K562 (cell line): Measurements from ENCODE around the gene CPT1A.

Experiments used
- ETS2 ChIP-seq: IDR thresholded peaks from 2 replicates; pipeline ENCODE4 v1.6.1; 2016; ENCODE audit warnings: borderline replicate concordance, missing genetic modification characterization, mild to moderate bottlenecking, moderate library complexity, missing compliant biosample characterization; ENCODE audit not compliant: poor library complexity, severe bottlenecking
- KHSRP ChIP-seq: fragments of 450-650 bp; IDR thresholded peaks from 2 replicates; pipeline ENCODE4 v1.6.1; 2017
- POLR2A ChIP-seq: fragments of 450-650 bp; conservative IDR thresholded peaks from 2 replicates; pipeline ENCODE4 v1.6.1; 2016
- SRF ChIP-seq, 2 experiments: fragments of 250-450, 450-650 bp in 1 of 2; sonication (Bioruptor Pico) in 1 of 2; sonication (generic) in 1 of 2; formaldehyde crosslinking; IDR thresholded peaks; 2 replicates each; pipeline versions ENCODE4 v1.5.0 to v1.5.1; 2020 to 2022; ENCODE audit warnings: mild to moderate bottlenecking in 1 of 2, missing genetic modification reagents in 1 of 2
- XRCC4 ChIP-seq: IDR thresholded peaks from one replicate; pipeline ENCODE4 v1.6.1; 2011; ENCODE audit not compliant: insufficient read depth, insufficient read length; ENCODE audit errors: extremely low read depth
- TF ChIP-seq, protein P1 (sequence below), 3 experiments: IDR thresholded peaks in 2 of 3; conservative IDR thresholded peaks in 1 of 3; 2 replicates each; pipeline ENCODE4 v1.5.1; 2011 to 2012; ENCODE audit warnings: low read length in 3 of 3, mild to moderate bottlenecking in 3 of 3, control low read depth in 2 of 3, improper control_type of control experiment in 1 of 3, inconsistent platforms in 1 of 3, low read depth in 1 of 3, mixed read lengths in 1 of 3, moderate library complexity in 1 of 3; ENCODE audit not compliant: insufficient read depth in 2 of 3
- TF ChIP-seq, protein P2 (sequence below): fragments of 450-650 bp; formaldehyde crosslinking; IDR thresholded peaks from 2 replicates; pipeline ENCODE4 v1.4.0; 2022; ENCODE audit warnings: missing genetic modification characterization
- TF ChIP-seq, protein P3 (sequence below): sonication (generic); formaldehyde crosslinking; IDR thresholded peaks from 2 replicates; pipeline ENCODE4 v1.8.0; 2022; ENCODE audit warnings: mild to moderate bottlenecking, missing genetic modification reagents, borderline replicate concordance

DNA sequence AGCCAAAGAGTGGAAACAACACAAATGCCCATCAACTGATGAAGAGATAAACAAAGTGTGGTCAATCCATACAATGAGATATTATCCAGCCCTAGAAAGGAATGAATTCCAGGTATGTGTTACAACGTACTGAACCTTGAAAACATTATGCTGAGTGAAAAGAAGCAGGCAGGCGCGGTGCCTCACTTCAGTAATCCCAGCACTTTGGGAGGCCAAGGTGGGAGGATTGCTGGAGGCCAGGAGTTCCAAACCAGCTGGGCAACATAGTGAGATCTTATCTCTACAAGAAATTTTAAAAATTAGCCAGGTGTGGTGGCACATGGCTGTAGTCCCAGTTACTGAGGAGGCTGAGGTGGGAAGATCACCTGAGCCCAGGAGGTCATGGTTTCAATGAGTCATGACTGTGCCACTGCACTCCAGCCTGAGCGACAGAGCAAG lies 65.7 kb downstream of the CPT1A start:
- TF ChIP-seq, protein P1, sequence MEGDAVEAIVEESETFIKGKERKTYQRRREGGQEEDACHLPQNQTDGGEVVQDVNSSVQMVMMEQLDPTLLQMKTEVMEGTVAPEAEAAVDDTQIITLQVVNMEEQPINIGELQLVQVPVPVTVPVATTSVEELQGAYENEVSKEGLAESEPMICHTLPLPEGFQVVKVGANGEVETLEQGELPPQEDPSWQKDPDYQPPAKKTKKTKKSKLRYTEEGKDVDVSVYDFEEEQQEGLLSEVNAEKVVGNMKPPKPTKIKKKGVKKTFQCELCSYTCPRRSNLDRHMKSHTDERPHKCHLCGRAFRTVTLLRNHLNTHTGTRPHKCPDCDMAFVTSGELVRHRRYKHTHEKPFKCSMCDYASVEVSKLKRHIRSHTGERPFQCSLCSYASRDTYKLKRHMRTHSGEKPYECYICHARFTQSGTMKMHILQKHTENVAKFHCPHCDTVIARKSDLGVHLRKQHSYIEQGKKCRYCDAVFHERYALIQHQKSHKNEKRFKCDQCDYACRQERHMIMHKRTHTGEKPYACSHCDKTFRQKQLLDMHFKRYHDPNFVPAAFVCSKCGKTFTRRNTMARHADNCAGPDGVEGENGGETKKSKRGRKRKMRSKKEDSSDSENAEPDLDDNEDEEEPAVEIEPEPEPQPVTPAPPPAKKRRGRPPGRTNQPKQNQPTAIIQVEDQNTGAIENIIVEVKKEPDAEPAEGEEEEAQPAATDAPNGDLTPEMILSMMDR (IDR thresholded peaks at IDR 0.05 in 2 of 3, conservative IDR thresholded peaks at IDR 0.05 in 1 of 3; ENCODE audit: insufficient read depth in 2 of 3, low read depth in 1 of 3, low read length in 3 of 3), result no peak
- no peak for TF ChIP-seq XRCC4
- TF ChIP-seq, protein P2, sequence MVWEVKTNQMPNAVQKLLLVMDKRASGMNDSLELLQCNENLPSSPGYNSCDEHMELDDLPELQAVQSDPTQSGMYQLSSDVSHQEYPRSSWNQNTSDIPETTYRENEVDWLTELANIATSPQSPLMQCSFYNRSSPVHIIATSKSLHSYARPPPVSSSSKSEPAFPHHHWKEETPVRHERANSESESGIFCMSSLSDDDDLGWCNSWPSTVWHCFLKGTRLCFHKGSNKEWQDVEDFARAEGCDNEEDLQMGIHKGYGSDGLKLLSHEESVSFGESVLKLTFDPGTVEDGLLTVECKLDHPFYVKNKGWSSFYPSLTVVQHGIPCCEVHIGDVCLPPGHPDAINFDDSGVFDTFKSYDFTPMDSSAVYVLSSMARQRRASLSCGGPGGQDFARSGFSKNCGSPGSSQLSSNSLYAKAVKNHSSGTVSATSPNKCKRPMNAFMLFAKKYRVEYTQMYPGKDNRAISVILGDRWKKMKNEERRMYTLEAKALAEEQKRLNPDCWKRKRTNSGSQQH (CRISPR knock-in tag), result no peak
- TF ChIP-seq KHSRP, result no peak
- TF ChIP-seq, protein P3, sequence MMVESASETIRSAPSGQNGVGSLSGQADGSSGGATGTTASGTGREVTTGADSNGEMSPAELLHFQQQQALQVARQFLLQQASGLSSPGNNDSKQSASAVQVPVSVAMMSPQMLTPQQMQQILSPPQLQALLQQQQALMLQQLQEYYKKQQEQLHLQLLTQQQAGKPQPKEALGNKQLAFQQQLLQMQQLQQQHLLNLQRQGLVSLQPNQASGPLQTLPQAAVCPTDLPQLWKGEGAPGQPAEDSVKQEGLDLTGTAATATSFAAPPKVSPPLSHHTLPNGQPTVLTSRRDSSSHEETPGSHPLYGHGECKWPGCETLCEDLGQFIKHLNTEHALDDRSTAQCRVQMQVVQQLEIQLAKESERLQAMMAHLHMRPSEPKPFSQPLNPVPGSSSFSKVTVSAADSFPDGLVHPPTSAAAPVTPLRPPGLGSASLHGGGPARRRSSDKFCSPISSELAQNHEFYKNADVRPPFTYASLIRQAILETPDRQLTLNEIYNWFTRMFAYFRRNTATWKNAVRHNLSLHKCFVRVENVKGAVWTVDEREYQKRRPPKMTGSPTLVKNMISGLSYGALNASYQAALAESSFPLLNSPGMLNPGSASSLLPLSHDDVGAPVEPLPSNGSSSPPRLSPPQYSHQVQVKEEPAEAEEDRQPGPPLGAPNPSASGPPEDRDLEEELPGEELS (CRISPR knock-in tag), result no peak
- no peak for TF ChIP-seq ETS2 (tag)
- TF ChIP-seq SRF (CRISPR knock-in tag; IDR thresholded peaks at IDR 0.05), result no peak
- TF ChIP-seq POLR2A, result no peak
